Epithelial cell of proximal tubule (primary cell): ENCODE measurements around the gene HS6ST3. TPM values are rescaled to one million over a fixed set of nuclear protein-coding genes. Genes with fewer than 3 reads are reported as not detected.

Experiments used
- DNase-seq: peaks from one replicate; pipeline ENCODE4 v3.0.0-alpha.2; 2011; ENCODE audit warnings: low read depth
- H3K4me3 ChIP-seq: 2 replicates; pipeline ENCODE4 v1.5.1; 2011; ENCODE audit warnings: low read depth, mild to moderate bottlenecking, low read length
- CTCF ChIP-seq: conservative IDR thresholded peaks from 2 replicates; pipeline ENCODE4 v1.5.1; 2012; ENCODE audit warnings: low read depth, mild to moderate bottlenecking, low read length
- total RNA-seq: library from RNA; depleted of rRNA; stranded (reverse); fragments of >200 nt; gene quantifications from 2 replicates; pipeline ENCODE4 v1.2.3, GENCODE V29; 2015

HS6ST3 gene
- total RNA-seq, 1 donor from 2014 or later: 0.29 TPM

GRCh38 chr13:96746886-96747285 lies 657.0 kb downstream of the HS6ST3 start:
- no peak overlapping the region for H3K4me3 ChIP-seq
- no peak for DNase-seq
- TF ChIP-seq CTCF: no peak

- no peak overlapping the region for H3K4me3 ChIP-seq
- TF ChIP-seq CTCF: no peak
- no peak for DNase-seq
Measured at GRCh38 chr13:96749825-96750224, 659.9 kb downstream of the HS6ST3 start.

GRCh38 chr13:96751089-96751488 lies 661.2 kb downstream of the HS6ST3 start:
- no peak for DNase-seq
- no peak overlapping the region for H3K4me3 ChIP-seq
- no peak for TF ChIP-seq CTCF

GRCh38 chr13:96762876-96763275 lies 673.0 kb downstream of the HS6ST3 start:
- no peak for DNase-seq
- no peak for TF ChIP-seq CTCF
- no peak overlapping the region for H3K4me3 ChIP-seq

GRCh38 chr13:96766306-96766705 lies 676.4 kb downstream of the HS6ST3 start:
- no peak for DNase-seq
- no peak for TF ChIP-seq CTCF
- no peak overlapping the region for H3K4me3 ChIP-seq

GRCh38 chr13:96768524-96768923 lies 678.6 kb downstream of the HS6ST3 start:
- no peak for TF ChIP-seq CTCF

GRCh38 chr13:96769874-96770273 lies 680.0 kb downstream of the HS6ST3 start:
- no peak for TF ChIP-seq CTCF
- DNase-seq: no peak
- no peak overlapping the region for H3K4me3 ChIP-seq

More at GRCh38 chr13:96768524-96768923, 678.6 kb downstream of the HS6ST3 start:
- no peak overlapping the region for H3K4me3 ChIP-seq
- DNase-seq: no peak
